Ovary (tissue), 3 donors: Measurements from ENCODE around the gene OPRD1.

ENCODE experiments used
- CTCF ChIP-seq, 3 donors: fragments of 450-650 bp in 2 of 3; fragments of 200-600 bp in 1 of 3; IDR thresholded peaks; one replicate each; pipeline versions ENCODE4 v1.5.1 to v1.8.0; 2016 to 2022; ENCODE audit warnings: antibody characterized with exemption in 3 of 3, mild to moderate bottlenecking in 1 of 3
- EP300 ChIP-seq: sonication (generic); formaldehyde crosslinking; IDR thresholded peaks from one replicate; pipeline ENCODE4 v1.6.1; 2017; ENCODE audit warnings: antibody characterized with exemption
- POLR2A ChIP-seq: fragments of 450-650 bp; IDR thresholded peaks from one replicate; pipeline ENCODE4 v1.6.1; 2017; ENCODE audit warnings: antibody characterized with exemption, mild to moderate bottlenecking, moderate library complexity
- donor health status: DM: no; HTN: no; CAD: no.

GRCh38 chr1:28819020-28819419 is 7.0 kb downstream of the OPRD1 start:
- no peak for TF ChIP-seq CTCF (IDR thresholded peaks at IDR 0.05)
- no peak for TF ChIP-seq EP300
- no peak for TF ChIP-seq POLR2A
